Inflammatory macrophage (primary cell): Measurements from ENCODE around the gene SEBOX.
A peak's percentile ranks its signal among the peaks of the same experiment; 100 is the strongest.
"Not testable (repeated sequence)": the region's sequence is repeated elsewhere in the genome, so short reads cannot be mapped to it uniquely, and the experiment has no call there.

Source experiments
- DNase-seq, 2 donors: peaks; one replicate each; pipeline ENCODE4 v3.0.0-alpha.2; 2020 to 2022

Gene SEBOX

GRCh38 chr17:28367641-28368305 is 2.8 kb upstream of the SEBOX start:
- no peak for DNase-seq

GRCh38 chr17:28366605-28367004 is 1.6 kb upstream of the SEBOX start:
- DNase-seq, result no peak

- DNase-seq, result no peak
Observed at GRCh38 chr17:28365487-28365886, 488 bp upstream of the SEBOX start.

- no peak for DNase-seq
Observed at GRCh38 chr17:28363776-28364650, 986 bp downstream of the SEBOX start.

GRCh38 chr17:28363186-28363585 is 1.8 kb downstream of the SEBOX start:
- no peak for DNase-seq

- DNase-seq, result no peak
Observed at GRCh38 chr17:28357901-28358197, 7.2 kb downstream of the SEBOX start.

GRCh38 chr17:28357061-28357900 is 7.7 kb downstream of the SEBOX start, which contains the start of gene POLDIP2:
Gene POLDIP2 (minus strand): TSS chr17:28357527. CDS start chr17:28357448, 79 bp downstream.
- DNase-seq, result peak; percentile 96 to 97

GRCh38 chr17:28350271-28350670 is 14.7 kb downstream of the SEBOX start:
- no peak for DNase-seq

GRCh38 chr17:28348979-28349378 is 16.0 kb downstream of the SEBOX start:
- no peak for DNase-seq

- DNase-seq, result no peak
Observed at GRCh38 chr17:28347261-28347891, 17.6 kb downstream of the SEBOX start.

- DNase-seq, result no peak
Observed at GRCh38 chr17:28346746-28347246, 18.2 kb downstream of the SEBOX start.

GRCh38 chr17:28346199-28346580 is 18.8 kb downstream of the SEBOX start:
- no peak for DNase-seq

GRCh38 chr17:28345419-28346198 is 19.4 kb downstream of the SEBOX start:
- DNase-seq, result no peak

GRCh38 chr17:28344435-28344901 is 20.5 kb downstream of the SEBOX start:
- no peak for DNase-seq

GRCh38 chr17:28344011-28344410 is 21.0 kb downstream of the SEBOX start:
- no peak for DNase-seq

GRCh38 chr17:28343491-28343932 is 21.5 kb downstream of the SEBOX start:
- DNase-seq, result no peak

GRCh38 chr17:28342313-28342712 is 22.7 kb downstream of the SEBOX start:
- no peak for DNase-seq

GRCh38 chr17:28341516-28341915 is 23.5 kb downstream of the SEBOX start:
- DNase-seq, result no peak

- no peak for DNase-seq
Observed at GRCh38 chr17:28340374-28340773, 24.6 kb downstream of the SEBOX start.

GRCh38 chr17:28339431-28339830 is 25.6 kb downstream of the SEBOX start:
- DNase-seq, result no peak

GRCh38 chr17:28338769-28339212 is 26.2 kb downstream of the SEBOX start:
- DNase-seq, result not testable (repeated sequence)
